Ishikawa (cell line): ENCODE measurements around the gene PVR.

ENCODE experiments used
- CEBPB ChIP-seq: IDR thresholded peaks from 2 replicates; pipeline ENCODE4 v1.6.1; 2012
- CREB1 ChIP-seq: IDR thresholded peaks from 2 replicates; pipeline ENCODE4 v1.6.1; 2012; ENCODE audit warnings: low read depth
- EGR1 ChIP-seq: IDR thresholded peaks from 2 replicates; pipeline ENCODE4 v1.6.1; 2012
- EP300 ChIP-seq: IDR thresholded peaks from 2 replicates; pipeline ENCODE4 v1.6.1; 2012; ENCODE audit warnings: borderline replicate concordance
- FOXM1 ChIP-seq: IDR thresholded peaks from 2 replicates; pipeline ENCODE4 v1.6.1; 2012; ENCODE audit warnings: low read depth, borderline replicate concordance
- RAD21 ChIP-seq: IDR thresholded peaks from 2 replicates; pipeline ENCODE4 v1.6.1; 2012; ENCODE audit warnings: low read depth
- TAF1 ChIP-seq: IDR thresholded peaks from 2 replicates; pipeline ENCODE4 v1.6.1; 2012; ENCODE audit warnings: low read depth, mild to moderate bottlenecking
- TCF12 ChIP-seq: IDR thresholded peaks from 2 replicates; pipeline ENCODE4 v1.6.1; 2012; ENCODE audit warnings: low read depth
- TEAD4 ChIP-seq: IDR thresholded peaks from 2 replicates; pipeline ENCODE4 v1.6.1; 2012
- YY1 ChIP-seq: IDR thresholded peaks from 2 replicates; pipeline ENCODE4 v1.6.1; 2012; ENCODE audit warnings: low read depth
- TF ChIP-seq, protein P1 (sequence below): IDR thresholded peaks from 2 replicates; pipeline ENCODE4 v1.6.1; 2012; ENCODE audit warnings: low read depth, mild to moderate bottlenecking
- TF ChIP-seq, protein P2 (sequence below): IDR thresholded peaks from 2 replicates; pipeline ENCODE4 v1.6.1; 2012
- TF ChIP-seq, protein P3 (sequence below): IDR thresholded peaks from 2 replicates; pipeline ENCODE4 v1.6.1; 2012

DNA sequence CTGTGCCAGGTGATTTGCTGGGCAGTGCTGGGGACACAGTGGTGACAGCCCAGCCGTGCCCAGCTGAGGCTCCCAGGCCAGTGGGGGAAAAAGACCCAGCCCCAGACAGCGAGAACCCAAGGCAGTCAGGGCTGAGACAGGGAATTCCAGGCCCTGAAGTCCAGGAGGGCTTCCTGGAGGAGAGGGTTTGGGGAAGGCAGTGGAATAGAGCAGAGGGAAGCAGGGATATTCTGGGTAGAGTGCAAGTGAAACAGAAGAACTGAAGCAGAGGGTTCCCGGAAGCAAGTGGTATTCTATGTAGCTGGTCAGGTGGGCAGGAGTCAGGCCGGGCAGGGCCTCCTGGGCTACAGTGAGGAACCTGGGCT, 53.9 kb downstream of the PVR start:
- TF ChIP-seq EP300, result no peak
- TF ChIP-seq RAD21, result no peak
- TF ChIP-seq YY1, result no peak
- TF ChIP-seq TAF1, result no peak
- TF ChIP-seq, protein P1, sequence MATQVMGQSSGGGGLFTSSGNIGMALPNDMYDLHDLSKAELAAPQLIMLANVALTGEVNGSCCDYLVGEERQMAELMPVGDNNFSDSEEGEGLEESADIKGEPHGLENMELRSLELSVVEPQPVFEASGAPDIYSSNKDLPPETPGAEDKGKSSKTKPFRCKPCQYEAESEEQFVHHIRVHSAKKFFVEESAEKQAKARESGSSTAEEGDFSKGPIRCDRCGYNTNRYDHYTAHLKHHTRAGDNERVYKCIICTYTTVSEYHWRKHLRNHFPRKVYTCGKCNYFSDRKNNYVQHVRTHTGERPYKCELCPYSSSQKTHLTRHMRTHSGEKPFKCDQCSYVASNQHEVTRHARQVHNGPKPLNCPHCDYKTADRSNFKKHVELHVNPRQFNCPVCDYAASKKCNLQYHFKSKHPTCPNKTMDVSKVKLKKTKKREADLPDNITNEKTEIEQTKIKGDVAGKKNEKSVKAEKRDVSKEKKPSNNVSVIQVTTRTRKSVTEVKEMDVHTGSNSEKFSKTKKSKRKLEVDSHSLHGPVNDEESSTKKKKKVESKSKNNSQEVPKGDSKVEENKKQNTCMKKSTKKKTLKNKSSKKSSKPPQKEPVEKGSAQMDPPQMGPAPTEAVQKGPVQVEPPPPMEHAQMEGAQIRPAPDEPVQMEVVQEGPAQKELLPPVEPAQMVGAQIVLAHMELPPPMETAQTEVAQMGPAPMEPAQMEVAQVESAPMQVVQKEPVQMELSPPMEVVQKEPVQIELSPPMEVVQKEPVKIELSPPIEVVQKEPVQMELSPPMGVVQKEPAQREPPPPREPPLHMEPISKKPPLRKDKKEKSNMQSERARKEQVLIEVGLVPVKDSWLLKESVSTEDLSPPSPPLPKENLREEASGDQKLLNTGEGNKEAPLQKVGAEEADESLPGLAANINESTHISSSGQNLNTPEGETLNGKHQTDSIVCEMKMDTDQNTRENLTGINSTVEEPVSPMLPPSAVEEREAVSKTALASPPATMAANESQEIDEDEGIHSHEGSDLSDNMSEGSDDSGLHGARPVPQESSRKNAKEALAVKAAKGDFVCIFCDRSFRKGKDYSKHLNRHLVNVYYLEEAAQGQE, result no peak
- TF ChIP-seq CEBPB, result no peak
- TF ChIP-seq, protein P2, sequence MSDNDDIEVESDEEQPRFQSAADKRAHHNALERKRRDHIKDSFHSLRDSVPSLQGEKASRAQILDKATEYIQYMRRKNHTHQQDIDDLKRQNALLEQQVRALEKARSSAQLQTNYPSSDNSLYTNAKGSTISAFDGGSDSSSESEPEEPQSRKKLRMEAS, result no peak
- TF ChIP-seq CREB1, result no peak
- TF ChIP-seq FOXM1, result no peak
- no peak for TF ChIP-seq TEAD4
- TF ChIP-seq TCF12, result no peak
- TF ChIP-seq, protein P3, sequence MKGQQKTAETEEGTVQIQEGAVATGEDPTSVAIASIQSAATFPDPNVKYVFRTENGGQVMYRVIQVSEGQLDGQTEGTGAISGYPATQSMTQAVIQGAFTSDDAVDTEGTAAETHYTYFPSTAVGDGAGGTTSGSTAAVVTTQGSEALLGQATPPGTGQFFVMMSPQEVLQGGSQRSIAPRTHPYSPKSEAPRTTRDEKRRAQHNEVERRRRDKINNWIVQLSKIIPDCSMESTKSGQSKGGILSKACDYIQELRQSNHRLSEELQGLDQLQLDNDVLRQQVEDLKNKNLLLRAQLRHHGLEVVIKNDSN, result no peak
- TF ChIP-seq EGR1, result no peak
